Fibroblast of villous mesenchyme (primary cell): ENCODE measurements around the gene NDUFV2. TPM values are rescaled to one million over a fixed set of nuclear protein-coding genes. Genes with fewer than 3 reads are reported as not detected.

ENCODE experiments used
- DNase-seq: peaks from one replicate; pipeline ENCODE4 v3.0.0-alpha.2; 2010; ENCODE audit warnings: low read depth
- H3K4me3 ChIP-seq: 2 replicates; pipeline ENCODE4 v1.5.1; 2011; ENCODE audit warnings: low read depth, mild to moderate bottlenecking, low read length
- CTCF ChIP-seq: IDR thresholded peaks from 2 replicates; pipeline ENCODE4 v1.5.1; 2012; ENCODE audit warnings: low read depth, mild to moderate bottlenecking, low read length; ENCODE audit not compliant: insufficient read depth
- total RNA-seq: library from RNA; depleted of rRNA; stranded (reverse); fragments of >200 nt; gene quantifications from 2 replicates; pipeline ENCODE4 v1.2.3, GENCODE V29; 2012

The NDUFV2 gene
- total RNA-seq, 1 donor = 127 TPM

DNA sequence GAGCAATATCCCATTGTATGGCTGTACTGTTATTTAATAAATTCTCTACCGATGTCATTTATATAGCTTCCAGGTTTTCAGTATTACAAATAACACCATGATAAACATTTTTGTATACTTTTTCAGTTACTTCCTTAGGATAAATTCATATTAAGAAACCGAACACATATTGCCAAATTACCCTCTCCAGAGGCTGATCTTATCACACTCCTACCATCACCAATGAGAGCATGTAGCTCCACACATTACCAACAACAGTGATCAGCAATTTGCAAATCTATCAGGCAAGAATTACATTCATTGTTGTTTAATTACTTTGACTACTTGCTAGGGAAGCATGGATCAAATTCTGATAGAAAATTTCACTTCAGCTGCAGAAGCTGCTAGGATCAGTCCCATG is 5.8 kb upstream of the NDUFV2 start:
- DNase-seq = no peak
- TF ChIP-seq CTCF = no peak
- no peak overlapping the region for H3K4me3 ChIP-seq

DNA sequence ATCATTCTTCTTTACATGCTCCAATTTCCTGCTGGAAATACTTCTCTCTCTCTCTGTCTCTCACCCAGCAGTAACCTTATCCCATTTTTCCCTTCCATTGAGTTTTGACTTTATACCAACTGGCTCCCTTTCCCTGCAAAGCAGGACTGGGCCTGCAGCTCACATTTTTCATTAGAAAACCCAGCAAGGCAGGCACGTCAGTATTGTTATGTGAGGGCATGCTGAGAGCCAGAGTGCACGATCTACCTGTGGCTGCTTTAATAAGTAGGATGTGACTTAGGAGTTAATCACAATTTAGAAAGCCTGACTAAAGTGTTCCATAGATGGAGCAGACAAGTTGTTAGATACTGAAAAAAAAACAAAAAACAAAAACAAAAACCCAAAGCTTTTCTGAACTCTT is 5.2 kb upstream of the NDUFV2 start:
- no peak for DNase-seq
- TF ChIP-seq CTCF = no peak
- no peak overlapping the region for H3K4me3 ChIP-seq

- no peak for TF ChIP-seq CTCF
- no peak for DNase-seq
- H3K4me3 ChIP-seq = no peak overlapping the region
Observed at GRCh38 chr18:9100796-9101195, 1.7 kb upstream of the NDUFV2 start.

GRCh38 chr18:9101730-9102507 is 580 bp upstream of the NDUFV2 start:
- H3K4me3 ChIP-seq = peak overlapping the region; percentile 63
- TF ChIP-seq CTCF = no peak
- peak; percentile 69 for DNase-seq

GRCh38 chr18:9103376-9103873 is 926 bp downstream of the NDUFV2 start:
- TF ChIP-seq CTCF = no peak
- peak; percentile 53 for DNase-seq
- peak overlapping the region; percentile 63 for H3K4me3 ChIP-seq

DNA sequence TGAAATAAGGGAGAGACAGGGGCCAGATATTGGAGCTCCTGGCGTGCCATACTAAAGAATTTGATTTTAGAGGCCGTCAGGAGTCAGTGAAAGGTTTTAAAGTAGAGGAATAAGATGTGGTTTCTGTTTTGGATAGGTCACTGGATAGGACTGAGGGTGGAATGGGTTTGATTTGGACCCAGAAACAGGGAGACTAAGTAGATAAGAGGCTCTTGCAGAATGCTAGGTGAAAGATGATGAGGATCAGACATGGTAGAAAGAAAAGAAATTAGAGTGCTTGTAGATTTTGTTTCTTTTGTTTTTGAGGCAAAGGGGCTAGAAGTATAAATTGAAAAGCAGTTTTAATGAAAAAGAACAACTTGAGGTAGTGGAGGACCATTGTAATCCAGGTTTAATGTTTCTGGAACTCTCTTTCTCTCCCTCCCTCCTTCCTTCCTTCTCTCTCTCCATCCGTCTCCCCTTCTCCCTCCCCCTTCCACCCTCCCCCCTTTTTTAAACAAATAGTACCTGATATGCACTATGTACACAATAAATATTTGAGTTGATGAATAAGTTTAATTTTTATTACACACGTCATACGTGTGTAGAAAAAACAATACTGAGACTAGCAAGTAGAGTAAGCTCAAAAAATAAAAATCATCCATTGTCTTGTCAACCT is 1.9 kb downstream of the NDUFV2 start:
- no peak for TF ChIP-seq CTCF
- peak overlapping the region; percentile 63 for H3K4me3 ChIP-seq
- DNase-seq = no peak
